Neural cell (in vitro differentiated cells): Measurements from ENCODE around the gene MMAB. TPM values are rescaled to one million over a fixed set of nuclear protein-coding genes. Genes with fewer than 3 reads are reported as not detected.

ENCODE experiments used
- H2AFZ ChIP-seq: fragments of 200-600, 300-800 bp; sonication (generic), shearing (Covaris generic); 2 replicates; pipeline ENCODE4 v1.6.0; 2014; ENCODE audit warnings: low read depth, mild to moderate bottlenecking, antibody characterized with exemption, low read length, moderate library complexity
- H3F3A ChIP-seq: fragments of 200-600 bp; shearing (Covaris generic); 2 replicates; pipeline ENCODE4 v1.6.1; 2016; ENCODE audit warnings: mild to moderate bottlenecking, moderate library complexity, mixed read lengths, antibody characterized with exemption, low read length; ENCODE audit not compliant: insufficient read depth, poor library complexity, severe bottlenecking
- H3K27ac ChIP-seq: fragments of 200-600, 300-800 bp; sonication (generic), shearing (Covaris generic); 2 replicates; pipeline ENCODE4 v1.5.1; 2014; ENCODE audit warnings: mild to moderate bottlenecking, low read length, moderate library complexity
- H3K27me3 ChIP-seq: fragments of 300-800, 200-600 bp; sonication (generic), shearing (Covaris generic); 2 replicates; pipeline ENCODE4 v1.6.0; 2014; ENCODE audit warnings: mild to moderate bottlenecking, low read depth, low read length, moderate library complexity; ENCODE audit not compliant: insufficient read depth
- H3K36me3 ChIP-seq: fragments of 300-800, 200-600 bp; sonication (generic), shearing (Covaris generic); 2 replicates; pipeline ENCODE4 v1.5.1; 2014; ENCODE audit warnings: mild to moderate bottlenecking, antibody characterized with exemption, low read length, moderate library complexity; ENCODE audit not compliant: insufficient read depth
- H3K4me2 ChIP-seq: fragments of 300-800, 200-600 bp; sonication (generic), shearing (Covaris generic); 2 replicates; pipeline ENCODE4 v1.6.0; 2014; ENCODE audit warnings: mild to moderate bottlenecking, low read length
- H3K4me3 ChIP-seq: fragments of 300-800, 200-600 bp; sonication (generic), shearing (Covaris generic); 2 replicates; pipeline ENCODE4 v1.5.1; 2014; ENCODE audit warnings: mild to moderate bottlenecking, low read length, moderate library complexity
- H3K79me2 ChIP-seq: fragments of 200-600 bp; shearing (Covaris generic); replicated peaks from 2 replicates; pipeline ENCODE4 v1.6.0; 2014; ENCODE audit warnings: mild to moderate bottlenecking, low read length, moderate library complexity; ENCODE audit not compliant: insufficient read depth
- H3K9ac ChIP-seq: fragments of 300-800, 200-600 bp; sonication (generic), shearing (Covaris generic); 2 replicates; pipeline ENCODE4 v1.6.1; 2016; ENCODE audit warnings: mild to moderate bottlenecking, low read length, mixed read lengths
- H3K9me2 ChIP-seq: fragments of 200-600 bp; shearing (Covaris generic); 2 replicates; pipeline ENCODE4 v1.6.1; 2016; ENCODE audit warnings: mild to moderate bottlenecking, low read length, mixed read lengths; ENCODE audit not compliant: insufficient read depth
- H3K9me3 ChIP-seq: fragments of 200-600, 300-800 bp; sonication (generic), shearing (Covaris generic); 2 replicates; pipeline ENCODE4 v1.6.1; 2016; ENCODE audit warnings: mild to moderate bottlenecking, mixed run types, low read length, moderate library complexity, mixed read lengths
- H4K20me1 ChIP-seq: fragments of 200-600 bp; shearing (Covaris generic); 2 replicates; pipeline ENCODE4 v1.6.1; 2016; ENCODE audit warnings: mild to moderate bottlenecking, mixed run types; ENCODE audit not compliant: insufficient read depth
- CTCF ChIP-seq: fragments of 450-650 bp; IDR thresholded peaks from 2 replicates; pipeline ENCODE4 v1.5.1; 2014; ENCODE audit warnings: antibody characterized with exemption, mild to moderate bottlenecking, moderate library complexity; ENCODE audit not compliant: poor library complexity, severe bottlenecking
- EP300 ChIP-seq: fragments of 450-650 bp; conservative IDR thresholded peaks from 2 replicates; pipeline ENCODE4 v1.6.1; 2014; ENCODE audit warnings: antibody characterized with exemption, mild to moderate bottlenecking, moderate library complexity; ENCODE audit not compliant: poor library complexity, severe bottlenecking
- EZH2 ChIP-seq: fragments of 200-600, 300-800 bp; shearing (Covaris generic), sonication (generic); IDR thresholded peaks from 2 replicates; pipeline ENCODE4 v1.6.1; 2014; ENCODE audit warnings: antibody characterized with exemption, low read length, borderline replicate concordance, mild to moderate bottlenecking; ENCODE audit not compliant: insufficient read depth, poor library complexity, severe bottlenecking
- MXI1 ChIP-seq: fragments of 450-650 bp; conservative IDR thresholded peaks from 2 replicates; pipeline ENCODE4 v1.6.1; 2014; ENCODE audit warnings: antibody characterized with exemption, mild to moderate bottlenecking; ENCODE audit not compliant: poor library complexity, severe bottlenecking
- POLR2AphosphoS5 ChIP-seq: IDR thresholded peaks from 2 replicates; pipeline ENCODE4 v1.6.1; 2012
- RAD21 ChIP-seq: fragments of 450-650 bp; conservative IDR thresholded peaks from 2 replicates; pipeline ENCODE4 v1.6.1; 2014; ENCODE audit warnings: antibody characterized with exemption, mild to moderate bottlenecking, moderate library complexity
- SMC3 ChIP-seq: fragments of 450-650 bp; conservative IDR thresholded peaks from 2 replicates; pipeline ENCODE4 v1.6.1; 2014; ENCODE audit warnings: antibody characterized with exemption, mild to moderate bottlenecking, moderate library complexity; ENCODE audit not compliant: poor library complexity
- TAF1 ChIP-seq: IDR thresholded peaks from 2 replicates; pipeline ENCODE4 v1.6.1; 2012; ENCODE audit warnings: low read depth
- polyA plus RNA-seq: library from polyadenylated mRNA; depleted of rRNA; stranded (reverse); fragments of >200 nt; gene quantifications from 2 replicates; pipeline ENCODE4 v1.2.3, GENCODE V29; 2014
- TF ChIP-seq, protein P1 (sequence below): IDR thresholded peaks from 2 replicates; pipeline ENCODE4 v1.6.1; 2012; ENCODE audit warnings: borderline replicate concordance

MMAB gene
- polyA plus RNA-seq, 1 donor from 2014 or later = 52.6 TPM

GRCh38 chr12:109595321-109595902 is 22.1 kb upstream of the MMAB start:
- TF ChIP-seq SMC3 = no peak
- no peak for TF ChIP-seq MXI1
- TF ChIP-seq, protein P1, sequence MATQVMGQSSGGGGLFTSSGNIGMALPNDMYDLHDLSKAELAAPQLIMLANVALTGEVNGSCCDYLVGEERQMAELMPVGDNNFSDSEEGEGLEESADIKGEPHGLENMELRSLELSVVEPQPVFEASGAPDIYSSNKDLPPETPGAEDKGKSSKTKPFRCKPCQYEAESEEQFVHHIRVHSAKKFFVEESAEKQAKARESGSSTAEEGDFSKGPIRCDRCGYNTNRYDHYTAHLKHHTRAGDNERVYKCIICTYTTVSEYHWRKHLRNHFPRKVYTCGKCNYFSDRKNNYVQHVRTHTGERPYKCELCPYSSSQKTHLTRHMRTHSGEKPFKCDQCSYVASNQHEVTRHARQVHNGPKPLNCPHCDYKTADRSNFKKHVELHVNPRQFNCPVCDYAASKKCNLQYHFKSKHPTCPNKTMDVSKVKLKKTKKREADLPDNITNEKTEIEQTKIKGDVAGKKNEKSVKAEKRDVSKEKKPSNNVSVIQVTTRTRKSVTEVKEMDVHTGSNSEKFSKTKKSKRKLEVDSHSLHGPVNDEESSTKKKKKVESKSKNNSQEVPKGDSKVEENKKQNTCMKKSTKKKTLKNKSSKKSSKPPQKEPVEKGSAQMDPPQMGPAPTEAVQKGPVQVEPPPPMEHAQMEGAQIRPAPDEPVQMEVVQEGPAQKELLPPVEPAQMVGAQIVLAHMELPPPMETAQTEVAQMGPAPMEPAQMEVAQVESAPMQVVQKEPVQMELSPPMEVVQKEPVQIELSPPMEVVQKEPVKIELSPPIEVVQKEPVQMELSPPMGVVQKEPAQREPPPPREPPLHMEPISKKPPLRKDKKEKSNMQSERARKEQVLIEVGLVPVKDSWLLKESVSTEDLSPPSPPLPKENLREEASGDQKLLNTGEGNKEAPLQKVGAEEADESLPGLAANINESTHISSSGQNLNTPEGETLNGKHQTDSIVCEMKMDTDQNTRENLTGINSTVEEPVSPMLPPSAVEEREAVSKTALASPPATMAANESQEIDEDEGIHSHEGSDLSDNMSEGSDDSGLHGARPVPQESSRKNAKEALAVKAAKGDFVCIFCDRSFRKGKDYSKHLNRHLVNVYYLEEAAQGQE = no peak
- TF ChIP-seq EP300 = no peak
- TF ChIP-seq TAF1 = no peak
- no peak for TF ChIP-seq POLR2AphosphoS5
- no peaks in the 10 kb centered on the region for H3K36me3 ChIP-seq
- no peaks in the 10 kb centered on the region for H3K79me2 ChIP-seq
- H3K4me3 ChIP-seq = no peak overlapping the region
- no peak overlapping the region for H2AFZ ChIP-seq
- H3K9me3 ChIP-seq = no peaks in the 10 kb centered on the region
- no peak overlapping the region for H3K9ac ChIP-seq
- no peaks in the 10 kb centered on the region for H3F3A ChIP-seq
- no peak overlapping the region for H3K27ac ChIP-seq
- H3K4me2 ChIP-seq = no peak overlapping the region
- no peaks in the 10 kb centered on the region for H3K27me3 ChIP-seq
- H4K20me1 ChIP-seq = no peaks in the 10 kb centered on the region
- H3K9me2 ChIP-seq = no peaks in the 10 kb centered on the region

DNA sequence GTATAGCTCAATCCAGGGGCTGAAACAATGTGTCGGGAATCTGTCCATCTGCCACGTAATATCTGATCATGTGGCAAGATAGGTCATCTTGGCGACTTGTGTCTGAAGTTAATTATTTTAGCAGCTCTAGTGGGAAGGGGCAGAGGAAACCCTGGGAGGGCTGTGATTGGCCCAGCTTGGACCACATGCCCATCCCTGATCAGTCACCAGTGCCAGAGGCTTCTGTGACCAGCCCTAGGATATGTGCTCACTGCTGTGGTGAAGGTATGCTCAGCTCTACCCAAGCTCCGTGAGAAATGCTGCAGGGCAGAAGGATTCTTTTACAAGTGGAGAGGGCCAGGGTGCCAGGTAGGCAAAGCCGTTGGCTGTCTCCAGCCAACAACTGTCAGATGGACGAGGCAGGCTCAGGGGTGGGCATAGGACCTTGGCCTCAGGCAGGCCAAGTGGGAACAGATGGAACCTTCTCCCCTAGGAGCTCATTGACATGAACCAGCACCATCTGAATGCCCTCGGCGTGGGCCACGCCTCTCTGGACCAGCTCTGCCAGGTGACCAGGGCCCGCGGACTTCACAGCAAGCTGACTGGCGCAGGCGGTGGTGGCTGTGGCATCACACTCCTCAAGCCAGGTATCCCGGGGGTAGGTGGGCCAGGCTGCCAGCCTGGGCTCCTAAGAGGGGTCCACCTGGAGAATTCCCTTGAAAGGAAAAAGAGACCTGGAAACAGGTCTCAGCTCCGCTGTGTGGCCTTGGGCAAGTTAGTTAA is 21.4 kb upstream of the MMAB start:
- no peaks in the 10 kb centered on the region for H4K20me1 ChIP-seq
- no peak overlapping the region for H3K4me2 ChIP-seq
- no peaks in the 10 kb centered on the region for H3K36me3 ChIP-seq
- no peak overlapping the region for H3K9ac ChIP-seq
- H3K27ac ChIP-seq = no peak overlapping the region
- H3K9me3 ChIP-seq = no peaks in the 10 kb centered on the region
- H2AFZ ChIP-seq = no peak overlapping the region
- H3K4me3 ChIP-seq = no peak overlapping the region
- no peaks in the 10 kb centered on the region for H3K9me2 ChIP-seq
- H3F3A ChIP-seq = no peaks in the 10 kb centered on the region
- TF ChIP-seq TAF1 (no peak), EP300 (no peak), SMC3 (no peak), POLR2AphosphoS5 (no peak), RAD21 (no peak), EZH2 (no peak), MXI1 (no peak), CTCF (no peak)
- TF ChIP-seq, protein P1 = no peak
- H3K79me2 ChIP-seq = no peaks in the 10 kb centered on the region
- H3K27me3 ChIP-seq = no peaks in the 10 kb centered on the region
